ENCODE measurements around the gene CDC20.

CDC20 gene

GRCh38 chr1:43358746-43359693, at the start of gene CDC20:
TSS of gene CDC20 (plus strand) at chr1:43358981. CDS start at chr1:43359216, 235 bp downstream.
- no peaks in the 10 kb centered on the region for H3K9me3 ChIP-seq (ENCODE audit: control insufficient read depth, insufficient read depth, low read length)
- H3K9ac ChIP-seq (ENCODE audit: low read depth, low read length): peak within 1 kb of the TSS; percentile 95
- H3K36me3 ChIP-seq (ENCODE audit: insufficient read depth, low read length): peaks cover 23% of the 10 kb centered on the region
- H3K4me1 ChIP-seq (ENCODE audit: insufficient read depth, low read length): peaks cover 4% of the 10 kb centered on the region; the same call in 1 of the 2 replicates

DNA sequence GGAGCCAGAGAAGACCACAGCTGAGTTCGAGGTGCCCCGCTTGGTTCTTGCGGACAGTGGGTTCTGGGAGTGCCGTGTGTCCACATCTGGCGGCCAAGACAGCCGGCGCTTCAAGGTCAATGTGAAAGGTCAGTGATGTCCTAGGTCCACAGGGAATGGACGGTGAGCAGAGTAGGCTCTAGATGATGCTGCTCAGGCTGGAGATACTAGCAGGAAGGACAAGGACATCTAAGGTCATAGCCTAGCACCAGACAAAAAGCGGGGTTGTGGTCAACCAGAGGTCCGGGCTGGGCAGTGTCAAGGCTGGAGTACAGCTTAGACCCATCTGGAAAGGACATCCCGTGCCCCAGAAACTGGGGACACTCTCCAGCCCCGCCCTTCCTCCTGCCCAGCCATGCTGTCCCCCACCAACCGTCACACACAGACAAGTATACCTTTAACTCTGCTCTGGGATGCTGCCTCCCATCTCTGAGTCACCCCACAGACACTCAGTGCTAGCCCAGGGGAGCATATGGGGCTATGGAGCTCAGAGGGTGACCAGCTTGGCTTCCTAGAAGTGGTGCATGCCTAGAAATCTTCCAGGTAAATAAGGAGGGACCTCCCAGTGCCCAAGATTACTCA, 49.3 kb upstream of the CDC20 start:
- Histone ChIP-seq H3K4me1 (ENCODE audit: insufficient read depth, low read length) (no peaks in the 10 kb centered on the region), H3K9me3 (ENCODE audit: control insufficient read depth, insufficient read depth, low read length) (no peaks in the 10 kb centered on the region)

DNA sequence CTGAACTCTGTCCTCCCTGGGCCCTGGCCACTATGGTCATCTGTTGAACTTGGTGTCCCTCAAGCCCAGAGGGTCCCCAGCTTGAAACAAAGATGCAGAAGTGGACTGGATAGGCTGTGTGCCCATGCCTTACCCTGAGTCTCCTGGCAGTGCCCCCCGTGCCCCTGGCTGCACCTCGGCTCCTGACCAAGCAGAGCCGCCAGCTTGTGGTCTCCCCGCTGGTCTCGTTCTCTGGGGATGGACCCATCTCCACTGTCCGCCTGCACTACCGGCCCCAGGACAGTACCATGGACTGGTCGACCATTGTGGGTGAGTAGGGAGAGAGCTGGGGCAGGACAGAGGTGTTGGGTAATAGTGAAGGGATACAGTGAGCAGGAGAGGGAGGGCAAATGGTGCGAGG, 47.3 kb upstream of the CDC20 start:
- Histone ChIP-seq H3K9ac (ENCODE audit: low read depth, low read length) (no peak overlapping the region), H3K4me1 (ENCODE audit: insufficient read depth, low read length) (no peaks in the 10 kb centered on the region), H3K9me3 (ENCODE audit: control insufficient read depth, insufficient read depth, low read length) (no peaks in the 10 kb centered on the region), H3K36me3 (ENCODE audit: insufficient read depth, low read length) (no peaks in the 10 kb centered on the region)

More for the DNA sequence above, 49.3 kb upstream of the CDC20 start:
- no peak overlapping the region for H3K9ac ChIP-seq (ENCODE audit: low read depth, low read length)
- H3K36me3 ChIP-seq (ENCODE audit: insufficient read depth, low read length): no peaks in the 10 kb centered on the region; the same call in 1 of the 2 replicates

- no peaks in the 10 kb centered on the region for H3K9me3 ChIP-seq (ENCODE audit: control insufficient read depth, insufficient read depth, low read length)
- no peaks in the 10 kb centered on the region for H3K4me1 ChIP-seq (ENCODE audit: insufficient read depth, low read length)
- H3K9ac ChIP-seq (ENCODE audit: low read depth, low read length): no peak overlapping the region
- no peaks in the 10 kb centered on the region; the same call in 1 of the 2 replicates for H3K36me3 ChIP-seq (ENCODE audit: insufficient read depth, low read length)
Measured at GRCh38 chr1:43312212-43312623, 46.6 kb upstream of the CDC20 start.

- no peak overlapping the region for H3K9ac ChIP-seq (ENCODE audit: low read depth, low read length)
- H3K4me1 ChIP-seq (ENCODE audit: insufficient read depth, low read length): no peaks in the 10 kb centered on the region
- H3K9me3 ChIP-seq (ENCODE audit: control insufficient read depth, insufficient read depth, low read length): no peaks in the 10 kb centered on the region
- H3K36me3 ChIP-seq (ENCODE audit: insufficient read depth, low read length): peaks cover 5% of the 10 kb centered on the region; the same call in 1 of the 2 replicates
Measured at GRCh38 chr1:43312663-43313515, 45.9 kb upstream of the CDC20 start.

GRCh38 chr1:43313771-43314170, 45.0 kb upstream of the CDC20 start:
- no peaks in the 10 kb centered on the region for H3K9me3 ChIP-seq (ENCODE audit: control insufficient read depth, insufficient read depth, low read length)
- no peak overlapping the region for H3K9ac ChIP-seq (ENCODE audit: low read depth, low read length)
- no peaks in the 10 kb centered on the region for H3K4me1 ChIP-seq (ENCODE audit: insufficient read depth, low read length)
- peaks cover 5% of the 10 kb centered on the region; the same call in 1 of the 2 replicates for H3K36me3 ChIP-seq (ENCODE audit: insufficient read depth, low read length)

DNA sequence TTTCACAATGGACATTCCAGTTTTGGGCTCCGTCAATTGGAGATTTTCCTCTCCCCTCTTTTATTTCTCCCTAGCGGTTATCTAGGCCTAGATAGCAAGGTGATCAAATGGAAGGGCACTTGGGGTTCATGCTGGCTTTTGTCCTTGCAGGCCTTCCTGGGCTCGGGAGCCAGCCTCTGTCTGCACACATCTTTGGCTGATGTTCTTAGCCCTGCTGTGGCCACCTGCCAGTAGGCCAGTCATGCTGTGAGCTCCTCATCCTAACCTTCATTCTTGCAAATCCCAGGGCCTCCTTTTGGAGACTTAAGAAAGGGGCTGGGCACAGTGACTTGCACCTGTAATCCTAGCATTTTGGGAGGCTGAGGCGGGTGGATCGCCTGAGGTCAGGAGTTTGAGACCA, 44.5 kb upstream of the CDC20 start:
- Histone ChIP-seq H3K36me3 (ENCODE audit: insufficient read depth, low read length) (peaks cover 5% of the 10 kb centered on the region; the same call in 1 of the 2 replicates), H3K9ac (ENCODE audit: low read depth, low read length) (no peak overlapping the region), H3K9me3 (ENCODE audit: control insufficient read depth, insufficient read depth, low read length) (no peaks in the 10 kb centered on the region), H3K4me1 (ENCODE audit: insufficient read depth, low read length) (no peaks in the 10 kb centered on the region)

DNA sequence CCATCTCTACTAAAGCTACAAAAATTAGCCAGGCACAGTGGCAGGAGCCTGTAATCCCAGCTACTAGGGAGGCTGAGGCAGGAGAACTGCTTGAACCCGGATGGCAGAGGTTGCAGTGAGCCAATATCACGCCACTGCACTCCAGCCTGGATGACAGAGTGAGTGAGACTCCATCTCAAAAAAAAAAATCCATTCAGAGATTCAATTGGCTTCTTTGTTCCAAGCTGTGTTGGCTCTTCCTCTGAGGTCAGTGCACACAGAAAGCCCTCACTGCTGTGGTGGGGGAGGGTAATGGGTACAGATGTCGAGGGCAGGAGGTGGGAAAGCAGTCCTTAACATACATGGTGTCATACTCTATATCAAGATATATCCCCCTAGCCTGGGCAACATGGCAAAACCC, 43.3 kb upstream of the CDC20 start:
- Histone ChIP-seq H3K36me3 (ENCODE audit: insufficient read depth, low read length) (peaks cover 5% of the 10 kb centered on the region; the same call in 1 of the 2 replicates), H3K9ac (ENCODE audit: low read depth, low read length) (no peak overlapping the region), H3K4me1 (ENCODE audit: insufficient read depth, low read length) (no peaks in the 10 kb centered on the region), H3K9me3 (ENCODE audit: control insufficient read depth, insufficient read depth, low read length) (no peaks in the 10 kb centered on the region)

GRCh38 chr1:43315963-43316737, 42.6 kb upstream of the CDC20 start:
- H3K36me3 ChIP-seq (ENCODE audit: insufficient read depth, low read length): peaks cover 5% of the 10 kb centered on the region; the same call in 1 of the 2 replicates
- no peaks in the 10 kb centered on the region for H3K4me1 ChIP-seq (ENCODE audit: insufficient read depth, low read length)
- no peak overlapping the region for H3K9ac ChIP-seq (ENCODE audit: low read depth, low read length)

GRCh38 chr1:43316738-43317520, 41.9 kb upstream of the CDC20 start:
- Histone ChIP-seq H3K9me3 (ENCODE audit: control insufficient read depth, insufficient read depth, low read length) (no peaks in the 10 kb centered on the region), H3K4me1 (ENCODE audit: insufficient read depth, low read length) (no peaks in the 10 kb centered on the region), H3K36me3 (ENCODE audit: insufficient read depth, low read length) (peaks cover 5% of the 10 kb centered on the region; the same call in 1 of the 2 replicates), H3K9ac (ENCODE audit: low read depth, low read length) (no peak overlapping the region)

More at GRCh38 chr1:43315963-43316737, 42.6 kb upstream of the CDC20 start:
- H3K9me3 ChIP-seq (ENCODE audit: control insufficient read depth, insufficient read depth, low read length): no peaks in the 10 kb centered on the region

- Histone ChIP-seq H3K9ac (ENCODE audit: low read depth, low read length) (no peak overlapping the region), H3K4me1 (ENCODE audit: insufficient read depth, low read length) (no peaks in the 10 kb centered on the region), H3K9me3 (ENCODE audit: control insufficient read depth, insufficient read depth, low read length) (no peaks in the 10 kb centered on the region), H3K36me3 (ENCODE audit: insufficient read depth, low read length) (peaks cover 5% of the 10 kb centered on the region; the same call in 1 of the 2 replicates)
Measured at GRCh38 chr1:43317817-43318471, 40.8 kb upstream of the CDC20 start.

DNA sequence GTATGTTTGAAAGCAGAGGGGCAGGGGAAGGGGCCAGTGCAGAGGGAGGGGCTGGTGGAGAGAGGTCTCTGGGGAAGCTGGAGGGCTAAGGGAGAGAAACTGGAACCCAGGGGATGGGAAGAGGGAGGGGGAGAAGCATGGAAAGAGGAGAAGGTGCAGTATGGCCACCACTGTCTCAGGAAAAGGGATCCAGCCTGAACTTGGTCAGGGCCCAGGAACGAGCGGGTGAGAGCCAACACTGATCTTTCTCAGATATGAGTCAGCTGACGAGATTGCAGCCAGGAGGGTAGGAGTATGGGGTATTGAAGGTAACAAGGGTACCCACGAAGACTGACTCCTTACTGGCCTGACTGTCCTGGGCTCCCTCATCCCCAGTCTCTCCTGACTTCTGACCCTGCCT, 40.0 kb upstream of the CDC20 start:
- Histone ChIP-seq H3K9ac (ENCODE audit: low read depth, low read length) (no peak overlapping the region), H3K4me1 (ENCODE audit: insufficient read depth, low read length) (no peaks in the 10 kb centered on the region), H3K9me3 (ENCODE audit: control insufficient read depth, insufficient read depth, low read length) (no peaks in the 10 kb centered on the region), H3K36me3 (ENCODE audit: insufficient read depth, low read length) (peaks cover 5% of the 10 kb centered on the region; the same call in 1 of the 2 replicates)

All from ES-I3 (cell line).